Activated T-cell treated with anti-CD3 and anti-CD28 coated beads for 4 hours (primary cell): ENCODE measurements around the gene PHF1.
A peak's percentile ranks its signal among the peaks of the same experiment; 100 is the strongest.

ENCODE experiments used
- DNase-seq: peaks from one replicate; pipeline ENCODE4 v3.0.0-alpha.2; 2020

PHF1 gene

DNA sequence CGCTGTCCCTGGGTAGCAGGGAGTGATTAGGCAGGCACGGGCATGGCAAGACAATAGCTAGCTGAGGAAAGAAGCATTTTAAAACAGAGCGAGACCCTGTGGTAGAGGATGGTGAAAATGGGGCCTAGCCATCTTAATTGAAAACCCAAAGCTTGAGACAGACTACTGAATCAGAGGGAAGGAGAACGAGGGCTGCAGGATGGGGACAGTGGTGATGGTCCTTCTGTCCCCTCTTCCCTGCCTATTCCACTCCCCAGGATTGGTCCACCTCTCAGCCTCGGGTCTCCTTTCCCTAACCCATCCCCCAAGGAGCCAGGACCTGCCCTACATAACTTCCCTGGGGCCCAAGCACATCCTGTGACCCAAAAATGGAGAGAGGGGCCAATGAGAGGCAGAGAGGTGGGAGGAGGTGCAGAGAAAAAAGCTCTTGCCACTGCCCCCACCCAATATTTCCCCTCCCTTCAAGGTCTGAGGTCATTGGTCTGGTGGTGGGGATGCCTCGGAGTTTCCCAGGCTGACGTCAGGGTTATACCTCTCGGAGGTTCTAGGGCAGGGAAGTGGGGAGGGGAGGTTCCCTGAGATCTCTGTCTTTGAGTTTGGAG is 8.0 kb downstream of the PHF1 start:
- DNase-seq = no peak

DNA sequence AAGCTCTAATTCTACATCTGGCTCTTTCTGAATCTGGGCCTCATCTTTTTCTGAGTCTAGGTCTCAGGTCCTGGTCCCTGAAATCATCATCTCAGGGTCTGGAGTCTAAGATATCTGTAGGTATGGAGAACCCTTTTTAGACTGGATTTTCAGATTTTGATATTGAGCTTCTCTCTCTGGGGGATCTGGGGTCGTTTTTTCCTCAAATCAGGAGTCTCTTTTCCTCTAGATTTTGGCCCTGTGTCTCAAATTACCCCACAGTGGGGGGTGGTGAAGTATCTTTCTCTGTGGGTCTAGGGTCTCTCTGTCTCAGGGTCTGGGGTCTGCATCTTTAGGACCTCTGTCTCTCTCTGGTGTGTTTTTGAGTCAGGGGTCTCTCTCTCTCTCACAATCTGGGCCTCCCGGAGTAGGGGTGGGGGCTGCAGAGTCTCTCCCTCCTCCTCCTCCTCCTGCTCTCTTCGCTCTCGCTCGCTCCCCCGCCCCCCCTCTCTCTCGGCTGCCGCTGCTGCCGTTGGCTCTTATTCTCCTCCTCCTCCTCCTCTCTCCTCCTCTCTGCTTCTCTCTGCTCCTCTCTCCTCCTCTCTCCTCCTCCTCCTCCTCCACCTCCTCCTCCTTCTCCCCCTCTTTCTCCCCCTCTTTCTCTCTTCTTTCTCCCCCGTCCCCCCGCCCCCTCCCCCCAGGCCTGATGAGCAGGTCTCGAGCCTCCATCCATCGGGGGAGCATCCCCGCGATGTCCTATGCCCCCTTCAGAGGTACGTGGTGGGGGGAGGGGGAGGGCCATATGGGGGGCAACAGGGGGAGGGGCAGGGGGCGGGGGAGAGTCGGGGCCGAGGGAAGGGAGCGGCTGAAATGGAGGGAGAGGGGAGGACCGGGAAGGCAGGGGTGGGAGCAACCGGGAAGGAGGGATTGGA is 9.0 kb downstream of the PHF1 start, which contains the start of gene SYNGAP1:
Gene SYNGAP1, plus strand, starts transcription at position 486 of the 911 bp plus-strand sequence. Its CDS starts 200 bp downstream, at position 686.
- DNase-seq = peak; percentile 47

GRCh38 chr6:33420491-33421343 is 9.9 kb downstream of the PHF1 start:
- DNase-seq = no peak

DNA sequence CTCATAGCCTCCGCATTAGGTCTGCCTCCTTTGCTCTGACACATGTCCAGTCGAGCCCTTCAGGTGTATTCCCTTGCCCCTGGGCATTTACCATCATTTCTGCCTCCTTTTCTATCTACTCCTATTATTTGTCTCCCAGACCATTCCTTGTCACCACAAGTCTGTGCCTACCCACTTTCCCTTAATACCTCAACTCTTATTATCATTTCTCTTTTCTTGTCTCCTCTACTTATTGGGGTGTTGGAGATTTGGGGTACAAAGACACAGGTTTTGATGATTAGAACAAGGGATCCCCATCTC is 10.5 kb downstream of the PHF1 start:
- DNase-seq = no peak

GRCh38 chr6:33423777-33424176 is 13.0 kb downstream of the PHF1 start:
- no peak for DNase-seq

DNA sequence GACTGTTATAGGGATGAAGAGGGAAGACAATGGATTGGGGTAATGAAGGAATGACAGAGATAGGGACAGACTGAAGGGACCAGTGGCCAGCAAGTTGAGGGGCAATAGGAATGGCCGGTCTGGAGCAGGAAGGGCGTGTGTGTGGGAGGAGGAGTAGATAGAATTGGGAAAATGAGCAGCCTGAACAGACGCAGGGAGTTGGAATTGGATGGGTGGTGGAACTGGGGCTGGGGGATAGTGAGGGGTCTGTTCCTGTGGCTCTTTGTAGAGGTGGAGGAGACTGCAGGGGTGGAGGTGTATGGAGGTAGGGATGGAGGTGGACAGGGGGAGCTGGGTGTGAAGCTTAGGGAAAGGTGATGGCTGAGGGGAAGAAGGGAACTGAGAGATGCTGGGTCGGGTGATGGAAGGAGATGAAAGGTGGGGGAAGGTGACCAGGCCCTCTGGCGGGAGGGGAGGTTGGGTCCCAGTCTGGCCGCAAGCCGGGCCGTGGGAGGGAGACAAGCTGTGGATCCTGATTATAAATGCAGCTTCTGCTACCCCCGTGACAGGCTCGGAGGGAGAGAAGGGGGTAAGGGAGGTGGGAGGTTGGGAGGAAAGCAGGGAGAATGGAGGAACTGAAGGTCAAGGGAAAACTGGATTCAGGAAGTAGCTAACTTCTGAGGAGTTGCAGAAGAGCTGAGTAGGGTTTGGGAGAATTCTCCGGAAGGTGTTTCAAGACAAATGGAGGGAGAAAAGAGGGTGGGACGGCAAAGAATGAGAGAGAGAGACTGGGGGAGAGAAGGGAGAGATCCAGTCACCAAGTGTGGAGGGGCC is 14.2 kb downstream of the PHF1 start:
- DNase-seq = no peak

GRCh38 chr6:33425668-33426577 is 15.1 kb downstream of the PHF1 start:
- peak; percentile 75 for DNase-seq

GRCh38 chr6:33426590-33427511 is 16.0 kb downstream of the PHF1 start:
- DNase-seq = no peak

DNA sequence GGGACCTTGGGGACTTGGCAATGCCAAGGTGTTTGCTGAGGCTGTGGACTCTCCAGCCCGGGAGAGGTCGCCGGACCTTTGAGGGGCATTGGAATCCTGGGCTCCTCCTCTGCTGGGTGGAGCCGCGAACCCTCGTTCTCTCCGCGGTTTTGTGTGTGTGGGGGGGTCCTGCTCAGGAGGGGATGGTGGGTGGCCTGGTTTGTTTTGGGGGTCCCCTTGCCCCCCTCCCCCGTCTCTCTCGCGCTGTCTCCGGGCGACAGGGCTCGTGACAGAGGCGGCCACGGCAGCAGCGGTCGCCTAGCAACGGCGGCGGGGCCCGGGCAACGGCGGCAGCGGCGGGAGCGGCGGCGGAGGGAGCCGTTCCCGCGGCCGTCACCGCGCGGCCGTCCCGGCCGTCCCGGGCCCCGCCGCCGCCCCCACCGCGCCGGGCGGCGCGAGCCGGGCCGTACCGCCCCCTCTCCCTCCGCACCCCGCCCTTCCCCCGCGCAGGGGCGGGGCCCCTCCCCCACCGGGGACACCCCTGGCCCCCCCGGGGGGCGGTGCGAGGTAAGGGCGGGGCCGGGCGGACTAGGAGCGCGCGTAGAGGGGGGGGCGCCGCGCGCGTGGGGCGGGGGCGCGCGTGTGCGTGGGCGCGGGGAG is 16.9 kb downstream of the PHF1 start:
- DNase-seq = peak; percentile 62

GRCh38 chr6:33428224-33428965 is 17.6 kb downstream of the PHF1 start:
- no peak for DNase-seq

- DNase-seq = no peak
These were observed 18.3 kb downstream of the PHF1 start for GRCh38 chr6:33428966-33429749.

- DNase-seq = no peak
These were observed 18.9 kb downstream of the PHF1 start for GRCh38 chr6:33429750-33430052.

DNA sequence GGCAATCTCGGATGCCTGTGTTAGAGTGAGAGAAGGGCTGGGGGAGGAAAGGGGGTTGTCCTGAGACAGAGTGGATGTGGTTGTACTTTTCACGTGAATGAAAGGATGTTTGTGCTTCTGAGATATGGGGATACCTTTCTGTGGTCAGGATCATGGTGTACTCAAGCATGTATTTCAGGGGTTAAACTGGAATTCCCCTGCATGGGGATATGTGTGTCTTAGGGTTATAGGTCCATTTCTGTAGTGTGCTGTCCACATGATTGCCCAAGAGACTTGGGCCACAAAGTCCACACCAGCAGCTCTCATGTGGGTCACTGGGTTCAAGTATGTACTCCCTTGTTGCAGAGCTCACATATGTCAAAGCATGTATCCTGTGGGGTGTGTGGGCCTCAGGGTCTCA is 19.5 kb downstream of the PHF1 start:
- DNase-seq = no peak

DNA sequence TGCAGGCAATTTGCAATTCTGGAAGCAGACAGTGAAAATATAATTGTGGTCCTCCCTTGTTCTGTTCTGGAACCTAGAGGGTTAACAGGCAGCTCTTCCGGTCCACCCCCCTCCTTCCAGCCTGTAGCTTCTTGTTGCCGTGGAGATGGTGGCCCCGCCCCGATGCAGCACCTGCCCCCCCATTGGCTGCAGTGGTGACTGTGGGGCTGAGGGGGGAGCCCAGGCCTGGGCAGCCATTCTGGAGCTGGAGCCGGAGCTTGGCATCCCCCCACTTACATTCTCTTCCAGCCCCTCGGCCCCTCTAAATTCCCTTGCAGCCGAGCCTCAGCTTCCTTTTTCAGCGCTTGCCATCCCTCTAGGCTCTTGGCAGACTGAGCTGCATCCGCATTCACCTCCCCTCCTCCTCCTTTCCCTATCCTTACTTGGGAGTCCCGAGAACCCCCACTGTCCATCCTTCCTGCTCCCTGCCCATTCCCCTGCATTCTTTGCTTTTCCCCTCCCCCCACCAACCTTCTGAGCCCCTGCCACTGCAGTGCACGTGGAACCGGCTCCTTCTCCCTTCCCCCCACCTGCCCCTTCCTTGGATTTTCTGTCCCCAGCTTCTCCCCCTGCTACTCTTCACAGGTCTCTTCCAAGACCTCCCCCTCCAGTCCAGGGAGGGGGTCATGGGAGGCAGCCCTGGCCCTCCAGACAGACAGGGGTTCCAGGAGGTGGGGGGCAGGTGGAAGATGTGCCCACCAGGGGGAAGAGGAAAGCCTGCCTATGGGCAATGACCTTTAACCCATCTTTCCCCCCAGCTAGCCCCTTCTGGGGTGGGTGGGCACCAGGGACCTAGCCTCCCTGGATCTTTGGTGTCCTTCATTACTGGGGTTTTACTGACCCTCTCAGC is 20.4 kb downstream of the PHF1 start:
- DNase-seq = peak; percentile 61

- no peak for DNase-seq
These were observed 21.2 kb downstream of the PHF1 start for GRCh38 chr6:33431880-33432541.

- no peak for DNase-seq
These were observed 21.7 kb downstream of the PHF1 start for GRCh38 chr6:33432546-33432945.
